ENCODE measurements around the gene WDR4. TPM values are rescaled to one million over a fixed set of nuclear protein-coding genes. Genes with fewer than 3 reads are reported as not detected.

WDR4 gene
- total and polyA plus RNA-seq, 8 donors = 10.3 to 30.7 (median 12.2) TPM

DNA sequence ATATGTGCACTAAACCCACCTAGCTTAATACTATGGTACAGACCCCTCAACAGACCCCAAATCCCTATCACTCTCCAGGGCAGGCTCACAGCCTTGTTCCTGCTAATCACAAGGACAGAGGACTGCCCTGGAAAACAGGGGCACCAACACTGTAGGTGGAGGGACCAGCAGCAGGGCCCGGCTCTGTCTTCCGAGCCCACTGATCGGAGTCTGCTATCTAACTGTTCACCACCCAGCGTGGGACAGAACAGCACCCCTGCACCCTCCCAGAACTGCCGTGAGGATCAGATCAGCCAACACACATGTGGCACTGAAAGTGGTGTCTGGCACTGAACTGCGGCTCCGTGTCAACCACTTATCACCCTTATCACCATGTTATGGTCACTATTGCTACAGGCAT, 6.2 kb downstream of the WDR4 start:
- intact Hi-C loops (cut with DNase I) = no loop called here
- TF ChIP-seq, protein P1, sequence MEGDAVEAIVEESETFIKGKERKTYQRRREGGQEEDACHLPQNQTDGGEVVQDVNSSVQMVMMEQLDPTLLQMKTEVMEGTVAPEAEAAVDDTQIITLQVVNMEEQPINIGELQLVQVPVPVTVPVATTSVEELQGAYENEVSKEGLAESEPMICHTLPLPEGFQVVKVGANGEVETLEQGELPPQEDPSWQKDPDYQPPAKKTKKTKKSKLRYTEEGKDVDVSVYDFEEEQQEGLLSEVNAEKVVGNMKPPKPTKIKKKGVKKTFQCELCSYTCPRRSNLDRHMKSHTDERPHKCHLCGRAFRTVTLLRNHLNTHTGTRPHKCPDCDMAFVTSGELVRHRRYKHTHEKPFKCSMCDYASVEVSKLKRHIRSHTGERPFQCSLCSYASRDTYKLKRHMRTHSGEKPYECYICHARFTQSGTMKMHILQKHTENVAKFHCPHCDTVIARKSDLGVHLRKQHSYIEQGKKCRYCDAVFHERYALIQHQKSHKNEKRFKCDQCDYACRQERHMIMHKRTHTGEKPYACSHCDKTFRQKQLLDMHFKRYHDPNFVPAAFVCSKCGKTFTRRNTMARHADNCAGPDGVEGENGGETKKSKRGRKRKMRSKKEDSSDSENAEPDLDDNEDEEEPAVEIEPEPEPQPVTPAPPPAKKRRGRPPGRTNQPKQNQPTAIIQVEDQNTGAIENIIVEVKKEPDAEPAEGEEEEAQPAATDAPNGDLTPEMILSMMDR (IDR thresholded peaks at IDR 0.05) = no peak
- Histone ChIP-seq H3K36me3 (peaks cover 0 to 86% of the 10 kb centered on the region in 2 donors), H3K9me3 (no peaks in the 10 kb centered on the region), H3K27ac (no peak overlapping the region), H3K4me1 (peaks cover 1 to 9% of the 10 kb centered on the region in 2 donors), H3K27me3 (no peaks in the 10 kb centered on the region), H3K4me3 (no peak overlapping the region)
- DNase-seq (no peak), ATAC-seq (no peak)

DNA sequence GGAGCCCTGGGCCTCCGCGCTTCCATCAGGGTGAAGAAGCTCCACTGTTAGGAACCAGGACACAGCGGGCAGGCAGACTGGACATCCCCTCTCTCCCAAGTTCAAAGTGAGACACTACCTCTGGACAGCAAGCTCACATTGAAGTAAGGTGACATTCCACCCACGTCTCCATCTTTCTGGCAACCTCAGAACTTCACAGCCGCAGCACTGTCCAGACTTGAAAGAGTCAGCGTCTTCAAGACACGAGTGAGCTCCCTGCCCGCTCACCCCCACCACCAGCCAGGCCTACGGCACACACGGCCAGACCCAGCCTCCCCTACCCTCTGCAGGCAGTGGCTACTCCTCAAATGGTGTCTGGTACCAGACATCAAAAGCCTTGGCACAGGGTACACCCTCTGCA, 11.1 kb downstream of the WDR4 start:
- no peak overlapping the region for H3K27ac ChIP-seq
- TF ChIP-seq, protein P1 (IDR thresholded peaks at IDR 0.05) = no peak
- no peaks in the 10 kb centered on the region for H3K9me3 ChIP-seq
- no peaks in the 10 kb centered on the region for H3K4me1 ChIP-seq
- no peaks in the 10 kb centered on the region for H3K27me3 ChIP-seq
- H3K36me3 ChIP-seq = peaks cover 0 to 95% of the 10 kb centered on the region in 2 donors
- DNase-seq (no peak), ATAC-seq (no peak)
- H3K4me3 ChIP-seq = no peak overlapping the region
- intact Hi-C loops (cut with DNase I) = no loop called here

DNA sequence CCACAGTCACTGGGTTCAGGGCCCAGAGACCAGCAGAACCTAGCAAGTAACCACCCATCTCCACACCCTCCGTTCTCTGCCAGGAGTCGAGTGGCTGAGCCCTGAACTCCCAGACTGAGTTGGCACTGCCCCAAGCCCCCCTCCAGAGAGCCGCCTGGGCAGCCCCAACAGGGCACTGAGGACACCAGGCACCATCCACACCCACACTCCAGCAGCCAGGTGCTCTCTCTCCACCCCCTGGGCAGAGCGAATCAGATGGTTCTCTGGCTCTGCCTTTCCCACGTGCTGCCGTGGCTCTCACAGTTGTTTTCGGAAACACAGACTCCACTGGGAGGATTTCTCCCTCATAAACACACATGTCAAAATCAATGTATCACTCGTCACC, 13.6 kb downstream of the WDR4 start:
- Histone ChIP-seq H3K27me3 (no peaks in the 10 kb centered on the region), H3K4me1 (no peaks in the 10 kb centered on the region), H3K9me3 (no peaks in the 10 kb centered on the region), H3K4me3 (no peak overlapping the region), H3K36me3 (peaks cover 0 to 93% of the 10 kb centered on the region in 2 donors), H3K27ac (peak overlapping the region in 1 of 2 donors; percentile 19)
- intact Hi-C loops (cut with DNase I) = no loop called here
- DNase-seq = peak in 2 of 4 donors; percentile 84 to 88
- TF ChIP-seq, protein P1 (IDR thresholded peaks at IDR 0.05) = no peak
- ATAC-seq = peak; percentile 96

DNA sequence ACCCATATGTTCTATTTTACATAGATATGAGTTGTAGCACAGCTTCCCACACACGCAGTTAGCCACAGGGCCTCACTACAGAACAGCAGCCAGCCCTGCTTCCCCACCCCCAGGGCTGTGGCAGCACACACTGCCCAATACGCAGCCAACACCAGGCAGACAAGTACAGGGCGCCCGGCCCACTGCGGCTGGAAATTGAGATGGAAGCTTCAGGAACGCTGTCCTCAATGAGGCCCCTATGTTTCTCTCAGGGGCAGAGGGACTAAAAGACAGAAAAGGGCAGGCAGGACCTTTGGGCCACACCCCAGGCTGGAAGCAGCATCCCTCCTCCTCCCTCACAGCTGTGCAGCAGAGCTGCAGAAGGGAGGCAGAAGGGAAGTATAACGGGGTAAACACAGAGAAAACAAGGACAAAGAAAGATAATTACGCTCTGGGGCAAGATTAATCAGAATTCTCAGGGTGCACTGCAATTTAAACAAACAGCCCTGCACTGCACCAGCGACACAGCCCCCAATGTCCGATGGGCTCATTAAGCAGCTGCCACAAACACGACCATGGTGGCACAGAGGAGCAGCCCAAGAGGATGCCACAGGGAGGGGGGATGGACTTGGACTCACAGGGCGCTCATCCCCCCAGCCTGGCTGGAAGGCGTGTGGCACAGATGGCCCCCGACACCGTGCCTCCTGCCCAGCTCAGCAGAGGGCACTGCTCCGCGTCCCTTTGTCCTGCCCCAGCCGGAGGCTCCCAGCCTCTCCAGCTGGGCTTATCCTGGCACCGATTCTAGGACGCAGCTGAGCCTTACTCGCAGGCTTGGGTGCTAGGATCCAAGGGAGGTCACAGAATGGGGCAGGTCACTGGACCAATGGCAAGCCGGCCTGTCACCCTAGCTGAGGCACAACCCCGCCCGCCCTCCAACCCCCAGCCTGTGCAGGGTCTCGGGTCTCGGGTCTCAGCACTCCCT, 14.2 kb downstream of the WDR4 start:
- peaks cover 0 to 93% of the 10 kb centered on the region in 2 donors for H3K36me3 ChIP-seq

DNA sequence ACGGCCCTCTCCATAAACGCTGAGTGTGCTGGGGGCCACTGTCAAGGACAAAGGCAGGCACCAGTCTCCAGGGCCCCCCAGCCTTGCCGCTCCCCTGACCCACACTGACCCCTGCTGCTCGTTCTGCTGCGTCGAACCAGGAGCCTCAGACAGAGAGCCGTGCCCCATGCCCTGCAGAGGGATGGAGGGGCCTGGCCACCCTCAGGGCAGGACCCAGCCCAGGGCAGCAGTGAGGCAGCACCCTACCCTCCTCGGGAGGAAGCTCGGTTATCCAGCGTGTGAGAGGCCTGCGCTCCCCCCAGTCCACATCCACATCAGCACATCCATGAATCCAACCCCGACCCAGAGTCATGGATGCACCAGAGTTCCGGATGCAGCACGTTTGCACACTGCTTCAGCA, 15.1 kb downstream of the WDR4 start:
- no peaks in the 10 kb centered on the region for H3K4me1 ChIP-seq
- intact Hi-C loops (cut with DNase I) = no loop called here
- no peaks in the 10 kb centered on the region for H3K27me3 ChIP-seq
- no peak overlapping the region for H3K4me3 ChIP-seq
- H3K9me3 ChIP-seq = no peaks in the 10 kb centered on the region
- DNase-seq (no peak), ATAC-seq (no peak)
- H3K36me3 ChIP-seq = peaks cover 0 to 93% of the 10 kb centered on the region in 2 donors
- H3K27ac ChIP-seq = no peak overlapping the region
- TF ChIP-seq, protein P1 (IDR thresholded peaks at IDR 0.05) = no peak

More for the DNA sequence above, 14.2 kb downstream of the WDR4 start:
- H3K27ac ChIP-seq = no peak overlapping the region
- peak in 2 of 4 donors; percentile 51 to 79 for DNase-seq
- TF ChIP-seq, protein P1 (IDR thresholded peaks at IDR 0.05) = no peak
- intact Hi-C loops (cut with DNase I) = no loop called here
- H3K4me3 ChIP-seq = no peak overlapping the region
- H3K27me3 ChIP-seq = no peaks in the 10 kb centered on the region
- no peaks in the 10 kb centered on the region for H3K9me3 ChIP-seq
- peak; percentile 71 for ATAC-seq
- no peaks in the 10 kb centered on the region for H3K4me1 ChIP-seq
